ENCODE measurements around the gene ORAI3.

The ORAI3 gene

DNA sequence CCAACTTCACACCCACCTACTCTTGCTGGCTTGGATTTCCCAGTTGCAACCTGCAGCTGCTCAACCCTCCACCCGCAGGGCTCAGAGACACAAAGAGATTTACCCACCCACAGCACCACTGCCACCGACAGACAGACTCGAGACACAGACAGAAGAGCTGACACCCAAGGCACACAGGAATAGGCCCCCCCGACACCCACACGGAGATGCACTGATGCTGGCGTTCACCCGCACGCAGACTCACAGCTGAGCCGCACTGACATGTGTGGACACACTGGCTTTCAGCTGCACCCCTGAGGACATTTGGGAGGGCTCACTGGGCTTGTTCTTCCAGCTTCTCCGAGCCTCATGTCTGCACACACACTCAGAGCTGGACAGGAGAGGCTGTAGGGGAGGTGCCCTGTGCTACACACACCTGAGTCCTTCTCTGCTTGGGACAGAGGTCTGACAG lies 53.4 kb downstream of the ORAI3 start:
- no peak overlapping the region for H3K27ac ChIP-seq (ENCODE audit: poor library complexity, severe bottlenecking)
- no peak for ATAC-seq (ENCODE audit: low read depth)
- no peaks in the 10 kb centered on the region for H3K36me3 ChIP-seq (ENCODE audit: low read depth)
- no peaks in the 10 kb centered on the region for H3K9me3 ChIP-seq (ENCODE audit: severe bottlenecking)
- DNase-seq (ENCODE audit: low spot score) = no peak
- peaks cover 14% of the 10 kb centered on the region for H3K4me1 ChIP-seq (ENCODE audit: insufficient read depth, poor library complexity, severe bottlenecking)
- H3K4me3 ChIP-seq (ENCODE audit: severe bottlenecking) = no peak overlapping the region
- TF ChIP-seq, protein P1, sequence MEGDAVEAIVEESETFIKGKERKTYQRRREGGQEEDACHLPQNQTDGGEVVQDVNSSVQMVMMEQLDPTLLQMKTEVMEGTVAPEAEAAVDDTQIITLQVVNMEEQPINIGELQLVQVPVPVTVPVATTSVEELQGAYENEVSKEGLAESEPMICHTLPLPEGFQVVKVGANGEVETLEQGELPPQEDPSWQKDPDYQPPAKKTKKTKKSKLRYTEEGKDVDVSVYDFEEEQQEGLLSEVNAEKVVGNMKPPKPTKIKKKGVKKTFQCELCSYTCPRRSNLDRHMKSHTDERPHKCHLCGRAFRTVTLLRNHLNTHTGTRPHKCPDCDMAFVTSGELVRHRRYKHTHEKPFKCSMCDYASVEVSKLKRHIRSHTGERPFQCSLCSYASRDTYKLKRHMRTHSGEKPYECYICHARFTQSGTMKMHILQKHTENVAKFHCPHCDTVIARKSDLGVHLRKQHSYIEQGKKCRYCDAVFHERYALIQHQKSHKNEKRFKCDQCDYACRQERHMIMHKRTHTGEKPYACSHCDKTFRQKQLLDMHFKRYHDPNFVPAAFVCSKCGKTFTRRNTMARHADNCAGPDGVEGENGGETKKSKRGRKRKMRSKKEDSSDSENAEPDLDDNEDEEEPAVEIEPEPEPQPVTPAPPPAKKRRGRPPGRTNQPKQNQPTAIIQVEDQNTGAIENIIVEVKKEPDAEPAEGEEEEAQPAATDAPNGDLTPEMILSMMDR (IDR thresholded peaks at IDR 0.05; ENCODE audit: poor library complexity, severe bottlenecking) = no peak
- H3K27me3 ChIP-seq (ENCODE audit: insufficient read depth, poor library complexity, severe bottlenecking) = no peaks in the 10 kb centered on the region

DNA sequence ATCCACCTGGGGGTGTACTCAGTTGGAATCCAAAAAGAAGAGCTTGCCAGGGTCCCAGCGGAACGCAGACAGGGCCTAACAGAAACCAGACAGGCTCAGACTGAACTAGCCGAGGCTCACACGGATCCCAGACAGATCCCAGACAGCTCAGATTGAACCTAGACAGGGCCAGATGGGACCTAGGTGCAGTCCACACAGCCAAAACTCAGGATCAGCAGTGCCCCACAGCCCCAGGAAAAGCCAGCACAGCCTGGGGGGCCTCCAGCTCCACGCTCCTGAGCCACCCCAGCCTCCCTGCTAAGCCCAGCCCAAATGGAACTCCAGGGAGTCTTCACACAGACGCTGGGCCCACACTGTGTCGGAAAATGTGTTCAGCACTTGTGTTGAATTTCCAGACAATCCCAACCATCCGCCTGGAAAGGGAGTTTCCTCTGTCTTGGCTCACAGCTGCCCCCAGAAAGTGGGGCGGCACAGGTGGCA lies 54.0 kb downstream of the ORAI3 start:
- Histone ChIP-seq H3K36me3 (ENCODE audit: low read depth) (no peaks in the 10 kb centered on the region), H3K27ac (ENCODE audit: poor library complexity, severe bottlenecking) (no peak overlapping the region), H3K4me3 (ENCODE audit: severe bottlenecking) (no peak overlapping the region), H3K4me1 (ENCODE audit: insufficient read depth, poor library complexity, severe bottlenecking) (peaks cover 9% of the 10 kb centered on the region), H3K9me3 (ENCODE audit: severe bottlenecking) (no peaks in the 10 kb centered on the region), H3K27me3 (ENCODE audit: insufficient read depth, poor library complexity, severe bottlenecking) (no peaks in the 10 kb centered on the region)
- ATAC-seq (ENCODE audit: low read depth) = no peak
- TF ChIP-seq, protein P1 (IDR thresholded peaks at IDR 0.05; ENCODE audit: poor library complexity, severe bottlenecking) = no peak
- no peak for DNase-seq (ENCODE audit: low spot score)

DNA sequence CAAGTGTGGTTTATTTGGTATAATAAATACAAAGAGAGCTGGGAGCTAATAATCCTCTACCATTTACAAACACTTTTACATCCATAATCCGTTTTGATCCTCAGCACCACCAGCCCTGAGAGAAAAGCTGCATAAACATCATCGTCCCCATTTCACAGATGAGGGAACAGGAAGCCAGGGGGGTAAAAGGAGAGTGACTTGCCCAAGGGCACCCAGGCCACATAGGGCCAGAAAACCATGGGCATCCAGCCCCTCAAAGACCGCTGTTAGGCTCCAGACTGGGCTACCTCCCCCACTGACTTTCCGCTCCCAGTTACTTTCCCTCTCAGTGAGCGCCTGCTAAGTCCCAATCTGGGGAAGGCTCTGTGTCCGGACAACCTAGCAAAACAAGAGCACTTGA lies 54.9 kb downstream of the ORAI3 start:
- Histone ChIP-seq H3K36me3 (ENCODE audit: low read depth) (no peaks in the 10 kb centered on the region), H3K27me3 (ENCODE audit: insufficient read depth, poor library complexity, severe bottlenecking) (no peaks in the 10 kb centered on the region), H3K27ac (ENCODE audit: poor library complexity, severe bottlenecking) (no peak overlapping the region), H3K4me1 (ENCODE audit: insufficient read depth, poor library complexity, severe bottlenecking) (peaks cover 4% of the 10 kb centered on the region), H3K9me3 (ENCODE audit: severe bottlenecking) (no peaks in the 10 kb centered on the region), H3K4me3 (ENCODE audit: severe bottlenecking) (no peak overlapping the region)
- TF ChIP-seq, protein P1 (IDR thresholded peaks at IDR 0.05; ENCODE audit: poor library complexity, severe bottlenecking) = no peak
- ATAC-seq (ENCODE audit: low read depth) (no peak), DNase-seq (ENCODE audit: low spot score) (no peak)

Measured in RWPE2 (cell line).